OCI-LY1 (cell line): ENCODE measurements around the gene TMEM38A.
"Not testable (repeated sequence)": the region's sequence is repeated elsewhere in the genome, so short reads cannot be mapped to it uniquely, and the experiment has no call there.

Source experiments
- EZH2 ChIP-seq: fragments of 200-600 bp; sonication (generic), shearing (Covaris generic); IDR thresholded peaks from 2 replicates; pipeline ENCODE4 v1.8.0; 2017; ENCODE audit warnings: borderline replicate concordance, mixed run types, mild to moderate bottlenecking, antibody characterized with exemption, low read length, moderate library complexity, mixed read lengths
- TF ChIP-seq, protein P1 (sequence below): fragments of 200-600 bp; sonication (generic), shearing (Covaris generic); IDR thresholded peaks from 2 replicates; pipeline ENCODE4 v1.5.1; 2017; ENCODE audit warnings: mild to moderate bottlenecking, antibody characterized with exemption, low read length, moderate library complexity, mixed read lengths

DNA sequence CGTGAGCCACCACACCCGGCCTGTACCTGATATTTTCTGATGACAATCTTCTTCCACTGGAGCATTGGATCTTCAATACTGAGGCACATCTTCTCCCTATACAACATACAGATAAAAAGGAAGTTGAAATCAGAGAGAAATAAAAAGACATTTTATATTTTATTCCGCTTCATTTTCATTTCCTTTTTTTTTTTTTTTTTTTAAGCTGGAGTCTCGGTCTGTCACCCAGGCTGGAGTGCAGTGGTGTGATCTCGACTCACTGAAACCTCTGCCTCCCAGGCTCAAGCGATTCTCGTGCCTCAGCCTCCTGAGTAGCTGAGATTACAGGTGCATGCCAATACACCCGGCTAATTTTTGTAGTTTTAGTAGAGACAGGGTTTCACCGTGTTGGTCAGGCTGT lies 51.4 kb downstream of the TMEM38A start:
- TF ChIP-seq, protein P1, sequence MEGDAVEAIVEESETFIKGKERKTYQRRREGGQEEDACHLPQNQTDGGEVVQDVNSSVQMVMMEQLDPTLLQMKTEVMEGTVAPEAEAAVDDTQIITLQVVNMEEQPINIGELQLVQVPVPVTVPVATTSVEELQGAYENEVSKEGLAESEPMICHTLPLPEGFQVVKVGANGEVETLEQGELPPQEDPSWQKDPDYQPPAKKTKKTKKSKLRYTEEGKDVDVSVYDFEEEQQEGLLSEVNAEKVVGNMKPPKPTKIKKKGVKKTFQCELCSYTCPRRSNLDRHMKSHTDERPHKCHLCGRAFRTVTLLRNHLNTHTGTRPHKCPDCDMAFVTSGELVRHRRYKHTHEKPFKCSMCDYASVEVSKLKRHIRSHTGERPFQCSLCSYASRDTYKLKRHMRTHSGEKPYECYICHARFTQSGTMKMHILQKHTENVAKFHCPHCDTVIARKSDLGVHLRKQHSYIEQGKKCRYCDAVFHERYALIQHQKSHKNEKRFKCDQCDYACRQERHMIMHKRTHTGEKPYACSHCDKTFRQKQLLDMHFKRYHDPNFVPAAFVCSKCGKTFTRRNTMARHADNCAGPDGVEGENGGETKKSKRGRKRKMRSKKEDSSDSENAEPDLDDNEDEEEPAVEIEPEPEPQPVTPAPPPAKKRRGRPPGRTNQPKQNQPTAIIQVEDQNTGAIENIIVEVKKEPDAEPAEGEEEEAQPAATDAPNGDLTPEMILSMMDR, result not testable (repeated sequence)
- TF ChIP-seq EZH2, result not testable (repeated sequence)
